ENCODE results near the gene PCDH9. TPM values are rescaled to one million over a fixed set of nuclear protein-coding genes. Genes with fewer than 3 reads are reported as not detected.
A peak's percentile ranks its signal among the peaks of the same experiment; 100 is the strongest.

The PCDH9 gene
- total RNA-seq = 1 to 10 TPM in 2 of 4 donors, under 1 TPM in 2; 0.57 to 1.7 (median 0.97) TPM

GRCh38 chr13:67229481-67230403 lies at the start of gene PCDH9:
PCDH9 (minus strand) TSS chr13:67230336; CDS start chr13:67228440, 1,896 bp downstream.
- peaks cover 0 to 8% (median 2%) of the 10 kb centered on the region in 4 donors for H3K4me1 ChIP-seq
- no peaks in the 10 kb centered on the region for H3K9me3 ChIP-seq
- peak within 1 kb of the TSS; percentile 58 to 83 (median 72) for H3K27ac ChIP-seq
- TF ChIP-seq CTCF (IDR thresholded peaks at IDR 0.05) (no peak), POLR2A (IDR thresholded peaks at IDR 0.05) (peak in 1 of 2 donors; percentile 24)
- DNase-seq = no peak
- peak within 1 kb of the TSS; percentile 50 to 77 (median 65) for H3K4me3 ChIP-seq
- no peaks in the 10 kb centered on the region for H3K36me3 ChIP-seq
- H3K27me3 ChIP-seq = no peaks in the 10 kb centered on the region

DNA sequence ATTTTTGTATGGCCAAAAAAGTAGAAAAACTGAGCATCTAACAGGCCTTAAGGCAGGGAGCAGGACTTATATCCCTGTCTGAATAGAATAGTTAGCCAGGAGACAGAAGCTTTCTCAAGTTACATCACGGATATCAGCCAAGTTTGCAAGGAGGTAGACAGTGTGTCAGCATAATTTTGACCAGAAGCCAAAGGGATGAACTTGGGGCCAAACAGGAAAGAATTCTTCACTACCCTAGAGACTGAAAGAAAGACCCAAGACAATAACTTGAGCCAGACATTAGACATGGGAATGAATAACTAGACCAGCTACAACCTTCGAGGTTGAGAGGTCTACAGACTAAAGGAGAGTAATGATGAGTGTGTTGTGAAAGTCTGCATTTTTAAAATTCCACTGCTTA lies 48.1 kb upstream of the PCDH9 start:
- Histone ChIP-seq H3K4me1 (no peaks in the 10 kb centered on the region), H3K4me3 (no peak overlapping the region), H3K36me3 (no peaks in the 10 kb centered on the region), H3K27ac (no peak overlapping the region), H3K27me3 (no peaks in the 10 kb centered on the region), H3K9me3 (no peaks in the 10 kb centered on the region)
- TF ChIP-seq CTCF (IDR thresholded peaks at IDR 0.05) (no peak), POLR2A (IDR thresholded peaks at IDR 0.05) (no peak)
- DNase-seq = no peak

GRCh38 chr13:67277581-67277980 lies 47.4 kb upstream of the PCDH9 start:
- H3K4me1 ChIP-seq = no peaks in the 10 kb centered on the region
- DNase-seq = no peak
- no peak overlapping the region for H3K27ac ChIP-seq
- H3K27me3 ChIP-seq = no peaks in the 10 kb centered on the region
- TF ChIP-seq CTCF (IDR thresholded peaks at IDR 0.05) (no peak), POLR2A (IDR thresholded peaks at IDR 0.05) (no peak)
- H3K36me3 ChIP-seq = no peaks in the 10 kb centered on the region
- H3K9me3 ChIP-seq = no peaks in the 10 kb centered on the region
- no peak overlapping the region for H3K4me3 ChIP-seq

DNA sequence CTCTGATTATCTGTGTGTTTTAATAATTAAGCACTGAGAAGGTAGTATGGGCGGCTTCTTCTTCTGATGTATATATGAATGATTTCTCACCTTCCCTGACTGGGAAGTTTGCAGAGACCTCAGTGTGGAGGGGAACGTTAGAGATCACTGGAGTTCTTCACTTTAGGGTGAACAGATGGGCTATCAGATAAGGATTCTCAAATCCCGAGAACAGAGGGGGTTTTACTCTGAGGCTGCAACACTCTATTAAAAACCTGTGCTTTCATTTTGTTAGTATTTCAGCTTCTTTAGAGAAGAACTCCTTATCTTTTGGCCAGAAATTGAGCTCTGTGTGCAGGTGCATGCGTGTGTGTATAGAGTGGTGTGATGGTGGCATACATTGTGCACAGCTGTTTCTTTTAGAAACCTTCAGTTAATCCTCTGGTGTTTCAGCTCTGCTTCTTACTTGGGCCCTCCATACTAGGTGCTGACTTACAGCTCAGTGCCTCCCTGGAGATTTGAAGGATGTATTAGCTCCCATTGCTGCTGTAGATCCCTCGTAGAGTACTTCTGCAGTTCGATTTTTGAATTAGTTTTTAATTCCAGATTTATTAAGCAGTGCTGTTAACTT lies 45.3 kb upstream of the PCDH9 start:
- no peak for TF ChIP-seq POLR2A (IDR thresholded peaks at IDR 0.05)
- no peak for TF ChIP-seq CTCF (IDR thresholded peaks at IDR 0.05)
- H3K27ac ChIP-seq = no peak overlapping the region
- H3K27me3 ChIP-seq = no peaks in the 10 kb centered on the region
- H3K4me1 ChIP-seq = no peaks in the 10 kb centered on the region
- no peak overlapping the region for H3K4me3 ChIP-seq
- H3K36me3 ChIP-seq = no peaks in the 10 kb centered on the region
- H3K9me3 ChIP-seq = no peaks in the 10 kb centered on the region
- no peak for DNase-seq

DNA sequence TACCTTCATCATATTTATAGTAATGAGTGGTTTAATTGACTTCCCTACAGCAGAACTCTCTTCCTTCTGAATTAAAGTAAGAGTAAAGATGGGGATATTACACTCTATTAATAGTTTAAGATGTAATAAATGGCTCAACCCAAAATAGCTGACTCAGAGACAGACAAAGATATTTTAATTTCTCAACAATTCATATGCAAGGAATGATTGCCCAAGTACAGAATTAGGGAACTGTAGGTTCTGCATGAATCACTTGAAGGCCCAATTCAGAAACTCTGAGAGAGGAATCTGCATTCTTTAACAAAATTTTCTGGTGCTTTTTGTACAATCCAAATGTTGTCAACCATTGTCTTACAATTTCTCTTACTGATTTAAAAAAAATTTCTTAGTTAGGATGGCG lies 42.9 kb upstream of the PCDH9 start:
- no peaks in the 10 kb centered on the region for H3K36me3 ChIP-seq
- no peak overlapping the region for H3K27ac ChIP-seq
- no peaks in the 10 kb centered on the region for H3K27me3 ChIP-seq
- no peaks in the 10 kb centered on the region for H3K9me3 ChIP-seq
- no peak for DNase-seq
- no peak overlapping the region for H3K4me3 ChIP-seq
- H3K4me1 ChIP-seq = no peaks in the 10 kb centered on the region
- no peak for TF ChIP-seq POLR2A (IDR thresholded peaks at IDR 0.05)
- TF ChIP-seq CTCF (IDR thresholded peaks at IDR 0.05) = no peak

Measured in Peyer's patch (tissue), 4 donors.